ENCODE results near the gene LCN1. TPM values are rescaled to one million over a fixed set of nuclear protein-coding genes. Genes with fewer than 3 reads are reported as not detected.

Gene LCN1
- total and polyA plus RNA-seq, 2 of the 4 experiments (the other 2 are of a cell fraction): not detected

- in situ Hi-C loops (cut with MboI; ENCODE audit: low sequenced_read_pairs): no loop called here
- Histone ChIP-seq H4K20me1 (ENCODE audit: insufficient read depth, low read length) (no peaks in the 10 kb centered on the region), H3K9ac (ENCODE audit: low read depth, low read length) (no peak overlapping the region), H3K9me1 (ENCODE audit: insufficient read depth, low read length) (no peaks in the 10 kb centered on the region; the same call in 1 of the 2 replicates), H3K18ac (ENCODE audit: low read depth, low read length) (no peak overlapping the region), H3K4ac (ENCODE audit: low read depth, low read length) (no peak overlapping the region), H3K4me1 (ENCODE audit: control insufficient read depth, insufficient read depth, low read length) (no peaks in the 10 kb centered on the region; the same call in 1 of the 2 replicates), H3K4me2 (ENCODE audit: low read depth, low read length) (no peak overlapping the region), H3K23ac (ENCODE audit: low read depth, low read length) (no peak overlapping the region), H4K5ac (ENCODE audit: low read depth, low read length) (no peak overlapping the region), H3K27ac (ENCODE audit: insufficient read depth, low read length) (no peak overlapping the region), H2BK15ac (ENCODE audit: low read depth, low read length) (no peak overlapping the region), H3K27me3 (ENCODE audit: control insufficient read depth, insufficient read depth, low read length) (no peaks in the 10 kb centered on the region), H3K56ac (ENCODE audit: extremely low read depth, insufficient read depth, low read length) (no peak overlapping the region), H3K9me3 (ENCODE audit: control insufficient read depth, insufficient read depth, low read length) (no peaks in the 10 kb centered on the region), H2BK20ac (ENCODE audit: low read depth, low read length) (no peak overlapping the region), H3K4me3 (ENCODE audit: insufficient read depth, low read depth, low read length) (no peak overlapping the region), H2AFZ (replicated peaks; ENCODE audit: low read length, poor library complexity) (no peak overlapping the region), H2AK9ac (replicated peaks; ENCODE audit: low read depth, low read length, poor library complexity) (no peak overlapping the region), H3K14ac (replicated peaks; ENCODE audit: low read depth, low read length) (no peak overlapping the region), H3K36me3 (ENCODE audit: control insufficient read depth, insufficient read depth, low read length) (peaks cover 36% of the 10 kb centered on the region), H4K8ac (ENCODE audit: low read depth in 2 of 2, low read length in 2 of 2) (no peak overlapping the region), H4K91ac (ENCODE audit: insufficient read depth, low read depth, low read length) (no peak overlapping the region), H3K79me1 (ENCODE audit: low read depth in 1 of 2, low read length in 2 of 2) (no peaks in the 10 kb centered on the region), H2BK5ac (ENCODE audit: low read depth, low read length, poor library complexity, severe bottlenecking) (no peak overlapping the region), H2AK5ac (ENCODE audit: low read depth, low read length) (no peak overlapping the region), H2BK120ac (ENCODE audit: low read depth, low read length) (no peak overlapping the region)
- TF ChIP-seq BHLHE40 (IDR thresholded peaks at IDR 0.05; ENCODE audit: low read depth, low read length) (no peak), MXI1 (IDR thresholded peaks at IDR 0.05; ENCODE audit: borderline replicate concordance, low read depth, low read length) (no peak), FOS (IDR thresholded peaks at IDR 0.05; ENCODE audit: low read depth, low read length) (no peak), MAZ (IDR thresholded peaks at IDR 0.05; ENCODE audit: borderline replicate concordance, low read depth, low read length) (no peak), CHD1 (IDR thresholded peaks at IDR 0.05; ENCODE audit: low read depth, low read length) (no peak), RFX5 (IDR thresholded peaks at IDR 0.05; ENCODE audit: low read depth, low read length) (no peak), NFE2L2 (IDR thresholded peaks at IDR 0.05; ENCODE audit: low read depth, low read length) (no peak), CEBPB (IDR thresholded peaks at IDR 0.05; ENCODE audit: low read depth, low read length) (no peak), SMC3 (IDR thresholded peaks at IDR 0.05; ENCODE audit: low read depth, low read length) (no peak), RCOR1 (IDR thresholded peaks at IDR 0.05; ENCODE audit: insufficient replicate concordance, low read length) (no peak), USF2 (IDR thresholded peaks at IDR 0.05; ENCODE audit: low read depth, low read length) (no peak), MAFK (IDR thresholded peaks at IDR 0.05; ENCODE audit: low read depth, low read length) (no peak), RAD21 (IDR thresholded peaks at IDR 0.05; ENCODE audit: low read length) (no peak)
- TF ChIP-seq, protein P1, sequence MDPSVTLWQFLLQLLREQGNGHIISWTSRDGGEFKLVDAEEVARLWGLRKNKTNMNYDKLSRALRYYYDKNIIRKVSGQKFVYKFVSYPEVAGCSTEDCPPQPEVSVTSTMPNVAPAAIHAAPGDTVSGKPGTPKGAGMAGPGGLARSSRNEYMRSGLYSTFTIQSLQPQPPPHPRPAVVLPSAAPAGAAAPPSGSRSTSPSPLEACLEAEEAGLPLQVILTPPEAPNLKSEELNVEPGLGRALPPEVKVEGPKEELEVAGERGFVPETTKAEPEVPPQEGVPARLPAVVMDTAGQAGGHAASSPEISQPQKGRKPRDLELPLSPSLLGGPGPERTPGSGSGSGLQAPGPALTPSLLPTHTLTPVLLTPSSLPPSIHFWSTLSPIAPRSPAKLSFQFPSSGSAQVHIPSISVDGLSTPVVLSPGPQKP (IDR thresholded peaks at IDR 0.05; ENCODE audit: borderline replicate concordance, low read depth, low read length): no peak
- TF ChIP-seq, protein P2, sequence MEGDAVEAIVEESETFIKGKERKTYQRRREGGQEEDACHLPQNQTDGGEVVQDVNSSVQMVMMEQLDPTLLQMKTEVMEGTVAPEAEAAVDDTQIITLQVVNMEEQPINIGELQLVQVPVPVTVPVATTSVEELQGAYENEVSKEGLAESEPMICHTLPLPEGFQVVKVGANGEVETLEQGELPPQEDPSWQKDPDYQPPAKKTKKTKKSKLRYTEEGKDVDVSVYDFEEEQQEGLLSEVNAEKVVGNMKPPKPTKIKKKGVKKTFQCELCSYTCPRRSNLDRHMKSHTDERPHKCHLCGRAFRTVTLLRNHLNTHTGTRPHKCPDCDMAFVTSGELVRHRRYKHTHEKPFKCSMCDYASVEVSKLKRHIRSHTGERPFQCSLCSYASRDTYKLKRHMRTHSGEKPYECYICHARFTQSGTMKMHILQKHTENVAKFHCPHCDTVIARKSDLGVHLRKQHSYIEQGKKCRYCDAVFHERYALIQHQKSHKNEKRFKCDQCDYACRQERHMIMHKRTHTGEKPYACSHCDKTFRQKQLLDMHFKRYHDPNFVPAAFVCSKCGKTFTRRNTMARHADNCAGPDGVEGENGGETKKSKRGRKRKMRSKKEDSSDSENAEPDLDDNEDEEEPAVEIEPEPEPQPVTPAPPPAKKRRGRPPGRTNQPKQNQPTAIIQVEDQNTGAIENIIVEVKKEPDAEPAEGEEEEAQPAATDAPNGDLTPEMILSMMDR (conservative IDR thresholded peaks at IDR 0.05; ENCODE audit: low read depth, low read length): no peak
- POLR2A ChIA-PET (ENCODE audit: unreplicated experiment): no interaction called here
- DNase-seq (no peak), ATAC-seq (ENCODE audit: low read depth) (no peak)
- dilution Hi-C loops (cut with HindIII; ENCODE audit: low sequenced_read_pairs, unreplicated experiment): no loop called here
- intact Hi-C loops (cut with micrococcal nuclease): no loop called here
- no CpG with 5 or more reads among the region's 18 CpGs for WGBS, 2 experiments (ENCODE audit: extremely low coverage in 2 of 2, insufficient read length in 1 of 2)
- no TSS peak for BruUV-seq (replicated peaks)
- CTCF ChIA-PET: no interaction called here
These were observed 33.3 kb upstream of the LCN1 start for GRCh38 chr9:135488013-135488330.

All from IMR-90 (cell line).